ENCODE results near the gene DCAF4.

DNA sequence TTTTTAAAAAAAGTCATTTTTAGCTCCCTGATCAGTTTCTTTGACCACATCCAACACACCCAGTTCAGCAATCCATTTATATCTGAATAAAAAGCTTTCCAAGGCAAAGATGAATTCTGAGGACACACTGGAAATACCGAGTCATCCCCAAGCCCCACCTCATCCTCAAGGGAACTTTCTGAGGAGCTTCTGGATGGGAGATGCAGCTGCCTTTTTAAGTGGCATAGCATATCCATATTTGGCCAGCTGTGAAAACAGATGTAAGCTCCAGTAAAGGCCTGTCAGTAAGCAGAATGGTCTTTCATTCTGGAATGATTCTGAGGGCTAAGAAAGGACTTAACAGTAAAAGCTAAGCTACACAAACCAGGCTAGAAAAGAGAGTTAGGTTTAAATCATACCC, 82.2 kb downstream of the DCAF4 start:
- no peak for TF ChIP-seq POLR2AphosphoS5 (IDR thresholded peaks at IDR 0.05; ENCODE audit: low read depth, low read length)
- no peak for TF ChIP-seq TAF1 (IDR thresholded peaks at IDR 0.05; ENCODE audit: borderline replicate concordance, low read depth, low read length)
- TF ChIP-seq TEAD4 (IDR thresholded peaks at IDR 0.05; ENCODE audit: borderline replicate concordance, insufficient read depth): no peak
- TF ChIP-seq, protein P1, sequence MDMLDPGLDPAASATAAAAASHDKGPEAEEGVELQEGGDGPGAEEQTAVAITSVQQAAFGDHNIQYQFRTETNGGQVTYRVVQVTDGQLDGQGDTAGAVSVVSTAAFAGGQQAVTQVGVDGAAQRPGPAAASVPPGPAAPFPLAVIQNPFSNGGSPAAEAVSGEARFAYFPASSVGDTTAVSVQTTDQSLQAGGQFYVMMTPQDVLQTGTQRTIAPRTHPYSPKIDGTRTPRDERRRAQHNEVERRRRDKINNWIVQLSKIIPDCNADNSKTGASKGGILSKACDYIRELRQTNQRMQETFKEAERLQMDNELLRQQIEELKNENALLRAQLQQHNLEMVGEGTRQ (IDR thresholded peaks at IDR 0.05; ENCODE audit: borderline replicate concordance, low read depth, low read length): no peak
- TF ChIP-seq SIN3A (IDR thresholded peaks at IDR 0.05; ENCODE audit: borderline replicate concordance, low read depth, low read length): no peak
- TF ChIP-seq MXI1 (IDR thresholded peaks at IDR 0.05; ENCODE audit: low read depth, low read length): no peak
- TF ChIP-seq, protein P2, sequence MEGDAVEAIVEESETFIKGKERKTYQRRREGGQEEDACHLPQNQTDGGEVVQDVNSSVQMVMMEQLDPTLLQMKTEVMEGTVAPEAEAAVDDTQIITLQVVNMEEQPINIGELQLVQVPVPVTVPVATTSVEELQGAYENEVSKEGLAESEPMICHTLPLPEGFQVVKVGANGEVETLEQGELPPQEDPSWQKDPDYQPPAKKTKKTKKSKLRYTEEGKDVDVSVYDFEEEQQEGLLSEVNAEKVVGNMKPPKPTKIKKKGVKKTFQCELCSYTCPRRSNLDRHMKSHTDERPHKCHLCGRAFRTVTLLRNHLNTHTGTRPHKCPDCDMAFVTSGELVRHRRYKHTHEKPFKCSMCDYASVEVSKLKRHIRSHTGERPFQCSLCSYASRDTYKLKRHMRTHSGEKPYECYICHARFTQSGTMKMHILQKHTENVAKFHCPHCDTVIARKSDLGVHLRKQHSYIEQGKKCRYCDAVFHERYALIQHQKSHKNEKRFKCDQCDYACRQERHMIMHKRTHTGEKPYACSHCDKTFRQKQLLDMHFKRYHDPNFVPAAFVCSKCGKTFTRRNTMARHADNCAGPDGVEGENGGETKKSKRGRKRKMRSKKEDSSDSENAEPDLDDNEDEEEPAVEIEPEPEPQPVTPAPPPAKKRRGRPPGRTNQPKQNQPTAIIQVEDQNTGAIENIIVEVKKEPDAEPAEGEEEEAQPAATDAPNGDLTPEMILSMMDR (IDR thresholded peaks at IDR 0.05): no peak
